Keratinocyte (primary cell): ENCODE measurements around the gene ANKRD55.

Experiments used
- CTCF ChIP-seq, 3 experiments: IDR thresholded peaks in 1 of 3; conservative IDR thresholded peaks in 1 of 3; optimal IDR thresholded peaks in 1 of 3; 2 replicates in 2 of 3; 3 replicates in 1 of 3; pipeline versions ENCODE3 to v1.5.1; 2011; ENCODE audit warnings: low read length in 3 of 3, mild to moderate bottlenecking in 3 of 3, moderate library complexity in 2 of 3, control low read depth in 1 of 3, inconsistent platforms in 1 of 3; ENCODE audit not compliant: insufficient read depth in 2 of 3; ENCODE audit errors: extremely low read depth in 1 of 3
- EZH2 ChIP-seq: IDR thresholded peaks from one replicate; pipeline ENCODE4 v1.6.1; 2012; ENCODE audit warnings: inconsistent platforms, mild to moderate bottlenecking, low read length, moderate library complexity

GRCh38 chr5:56176155-56176798, 56.9 kb downstream of the ANKRD55 start:
- TF ChIP-seq EZH2 (no peak), CTCF (optimal IDR thresholded peaks at IDR 0.05 in 1 of 3, IDR thresholded peaks at IDR 0.05 in 1 of 3, conservative IDR thresholded peaks at IDR 0.05 in 1 of 3; ENCODE audit: extremely low read depth in 1 of 3, insufficient read depth in 2 of 3, low read length in 3 of 3) (no peak)
